GM19397 (cell line): Measurements from ENCODE around the gene SETBP1.

ENCODE experiments used
- ATAC-seq: cut with Tn5 transposase; IDR thresholded peaks from one replicate; pipeline ENCODE4 v1.9.1; 2021; ENCODE audit warnings: mild to moderate bottlenecking, moderate library complexity; ENCODE audit not compliant: unreplicated experiment

The SETBP1 gene

GRCh38 chr18:44921974-44922373, 241.3 kb downstream of the SETBP1 start:
- no peak for ATAC-seq

- no peak for ATAC-seq
Observed at GRCh38 chr18:44922968-44923367, 242.3 kb downstream of the SETBP1 start.

DNA sequence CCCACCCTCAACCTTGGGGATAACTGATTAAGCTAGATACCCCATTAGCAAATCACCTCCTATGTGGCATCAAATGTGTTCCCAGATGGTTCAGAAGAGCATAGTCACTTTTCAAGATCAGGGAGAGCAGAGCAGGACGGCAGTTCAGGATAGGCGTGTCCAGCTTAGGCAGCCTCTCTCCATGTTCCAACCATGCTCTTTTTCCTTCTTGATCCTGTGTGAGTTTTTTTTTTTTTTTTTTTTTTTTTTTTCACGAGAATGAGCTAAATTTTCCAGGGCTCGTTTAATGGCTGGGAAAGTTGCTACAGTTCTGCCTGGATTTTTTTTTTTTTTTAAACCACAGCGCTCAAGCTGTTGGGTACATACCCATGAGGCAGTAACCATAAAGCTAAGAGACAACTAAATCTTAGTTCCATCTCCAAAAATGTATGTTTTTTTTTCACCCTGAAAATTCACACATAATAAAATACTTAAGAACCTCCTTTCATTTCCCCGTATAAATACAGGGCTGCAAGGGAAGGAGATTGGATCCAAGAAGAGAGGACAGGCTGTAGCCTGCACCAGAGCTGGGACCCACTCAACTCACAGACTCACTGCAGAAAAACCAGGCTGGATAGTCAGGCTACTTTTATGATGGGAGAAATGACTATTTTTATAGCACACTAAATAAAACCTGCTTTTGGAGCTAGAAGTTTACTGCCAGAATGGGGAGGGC, 244.3 kb downstream of the SETBP1 start:
- ATAC-seq, result no peak

- no peak for ATAC-seq
Observed at GRCh38 chr18:44927127-44927849, 246.6 kb downstream of the SETBP1 start.

DNA sequence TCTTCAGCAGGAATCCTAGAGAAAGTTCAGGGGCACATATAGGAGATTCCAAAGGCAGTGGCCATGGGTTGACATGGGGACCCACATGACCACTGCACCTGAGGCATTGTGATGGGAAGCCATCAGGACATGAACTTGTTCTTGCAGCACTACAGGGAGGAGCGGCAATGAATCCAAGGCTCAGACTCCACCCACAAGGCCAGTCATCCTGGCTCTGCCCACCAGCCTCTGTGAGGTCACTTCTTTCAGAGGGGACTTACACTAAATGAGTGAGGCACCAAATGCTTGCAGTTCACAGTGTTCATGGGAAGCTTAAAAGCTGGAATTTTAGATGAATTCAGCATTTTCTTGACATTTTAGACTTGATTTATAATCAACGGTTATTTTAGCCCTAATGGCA, 254.2 kb downstream of the SETBP1 start:
- ATAC-seq, result no peak

DNA sequence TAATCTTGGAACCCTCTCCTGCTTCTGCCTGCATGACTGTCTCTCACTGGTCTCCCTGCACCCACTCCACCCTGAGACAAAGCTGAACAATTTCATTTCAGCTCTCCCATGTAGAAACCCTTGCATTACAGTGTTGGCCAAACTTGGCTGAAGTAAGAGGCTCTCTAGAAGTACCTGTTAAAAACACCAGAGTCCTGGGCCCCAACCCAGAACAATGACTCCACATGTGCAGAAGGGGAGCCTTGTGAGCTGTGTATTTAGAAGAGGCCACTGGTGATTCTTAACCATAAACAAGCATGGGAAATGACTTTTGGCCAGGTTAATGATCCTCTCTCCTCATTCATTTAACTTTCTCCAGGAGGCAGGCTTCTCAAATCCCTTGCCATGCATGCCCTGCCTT, 254.8 kb downstream of the SETBP1 start:
- ATAC-seq, result no peak

- no peak for ATAC-seq
Observed at GRCh38 chr18:44936485-44936884, 255.8 kb downstream of the SETBP1 start.

DNA sequence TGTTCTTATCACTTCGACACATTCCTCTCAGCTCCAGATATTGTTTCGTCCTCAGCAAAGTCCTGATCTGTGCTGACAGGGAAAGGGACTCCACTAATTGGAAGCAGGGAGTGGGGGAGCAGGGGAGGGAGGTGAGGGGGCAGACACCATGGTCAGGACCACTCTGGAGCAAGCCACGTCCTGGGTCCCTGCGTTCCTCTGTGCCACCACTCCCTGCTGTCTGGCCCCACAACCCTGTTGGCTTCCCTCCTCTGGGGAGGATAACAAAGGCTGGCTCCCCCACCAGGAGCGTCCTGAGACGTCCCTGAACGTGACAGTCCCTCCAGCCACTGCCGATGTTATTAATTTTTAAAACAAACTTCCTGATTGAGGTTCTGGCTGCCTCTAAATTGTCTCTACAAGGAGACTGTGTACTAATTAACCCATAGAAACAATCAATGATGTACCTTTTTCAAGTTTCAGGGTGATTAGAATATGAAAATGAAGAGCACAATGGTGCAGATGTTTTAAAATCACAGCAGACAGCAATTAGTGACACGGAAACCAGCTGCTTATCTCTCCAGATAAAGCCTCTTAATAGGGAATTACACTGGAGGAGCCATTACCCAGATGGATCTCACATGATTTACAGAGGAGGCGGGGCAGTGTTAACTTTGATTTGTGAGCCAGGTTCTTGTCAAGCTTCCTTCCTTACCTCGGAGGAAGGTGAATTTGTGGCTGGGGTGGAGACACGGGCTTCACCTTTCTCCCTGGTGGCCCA, 257.5 kb downstream of the SETBP1 start:
- ATAC-seq, result no peak

DNA sequence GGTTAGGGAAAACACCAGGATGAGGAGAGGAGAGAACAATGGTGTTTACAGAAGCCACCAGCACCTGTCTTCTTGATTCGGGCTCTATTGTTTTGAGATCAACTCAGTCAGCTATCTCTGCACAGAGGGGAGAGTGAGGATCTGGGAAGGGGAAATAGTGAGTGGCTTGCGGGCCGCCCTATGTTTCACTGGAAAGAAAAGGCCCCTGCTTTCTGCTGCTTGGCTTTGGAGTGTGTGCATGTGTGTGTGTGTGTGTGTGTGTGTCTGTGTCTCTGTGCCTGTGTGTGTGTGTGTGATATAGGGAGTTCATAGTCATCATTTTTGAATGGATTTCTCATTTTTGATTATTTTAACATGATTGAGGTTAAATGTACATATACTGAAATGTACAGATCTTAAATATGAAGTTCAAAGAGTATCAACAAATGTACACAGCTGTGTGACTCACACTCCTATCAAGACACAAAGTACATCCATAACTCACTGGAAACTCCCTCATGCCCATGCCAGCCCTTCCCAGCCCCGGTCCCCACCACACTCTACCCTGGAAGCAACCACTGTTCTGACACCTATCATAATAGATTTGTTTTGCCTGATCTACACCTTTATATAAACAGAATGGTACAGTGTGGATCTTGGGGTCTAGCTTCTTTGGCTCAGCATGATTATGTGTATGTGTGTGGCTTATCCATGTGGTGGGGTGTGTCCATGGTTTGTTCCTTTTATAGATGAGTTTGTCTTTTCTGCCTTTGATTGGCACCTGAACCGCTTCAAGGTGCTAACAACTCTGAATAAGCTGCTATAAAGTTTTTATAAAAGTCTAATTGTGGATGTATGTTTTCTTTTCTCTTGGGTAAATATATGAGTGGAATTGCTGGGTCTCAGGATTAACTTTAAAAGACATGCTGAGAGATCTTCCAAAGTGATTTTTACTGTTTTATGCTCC, 258.3 kb downstream of the SETBP1 start:
- no peak for ATAC-seq

GRCh38 chr18:44941516-44941915, 260.8 kb downstream of the SETBP1 start:
- no peak for ATAC-seq

GRCh38 chr18:44942073-44942472, 261.4 kb downstream of the SETBP1 start:
- ATAC-seq, result no peak

GRCh38 chr18:44943311-44943881, 262.7 kb downstream of the SETBP1 start:
- ATAC-seq, result no peak

GRCh38 chr18:44944461-44944860, 263.8 kb downstream of the SETBP1 start:
- ATAC-seq, result no peak

GRCh38 chr18:44945888-44946401, 265.3 kb downstream of the SETBP1 start:
- ATAC-seq, result no peak

GRCh38 chr18:44946529-44947113, 265.9 kb downstream of the SETBP1 start:
- ATAC-seq, result no peak

DNA sequence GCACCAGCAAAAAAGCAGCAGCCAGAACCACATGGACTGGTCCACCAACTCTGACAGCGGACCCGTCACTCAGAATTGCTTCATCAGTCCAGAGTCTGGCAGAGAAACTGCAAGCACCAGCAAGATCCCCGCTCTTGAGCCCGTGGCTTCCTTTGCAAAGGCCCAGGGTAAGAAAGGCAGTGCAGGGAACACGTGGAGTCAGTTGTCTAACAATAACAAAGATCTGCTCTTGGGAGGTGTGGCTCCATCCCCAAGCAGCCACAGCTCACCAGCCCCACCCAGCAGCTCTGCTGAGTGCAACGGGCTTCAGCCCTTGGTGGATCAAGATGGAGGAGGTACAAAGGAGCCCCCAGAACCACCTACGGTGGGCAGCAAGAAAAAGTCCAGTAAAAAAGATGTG, 269.3 kb downstream of the SETBP1 start:
- no peak for ATAC-seq

DNA sequence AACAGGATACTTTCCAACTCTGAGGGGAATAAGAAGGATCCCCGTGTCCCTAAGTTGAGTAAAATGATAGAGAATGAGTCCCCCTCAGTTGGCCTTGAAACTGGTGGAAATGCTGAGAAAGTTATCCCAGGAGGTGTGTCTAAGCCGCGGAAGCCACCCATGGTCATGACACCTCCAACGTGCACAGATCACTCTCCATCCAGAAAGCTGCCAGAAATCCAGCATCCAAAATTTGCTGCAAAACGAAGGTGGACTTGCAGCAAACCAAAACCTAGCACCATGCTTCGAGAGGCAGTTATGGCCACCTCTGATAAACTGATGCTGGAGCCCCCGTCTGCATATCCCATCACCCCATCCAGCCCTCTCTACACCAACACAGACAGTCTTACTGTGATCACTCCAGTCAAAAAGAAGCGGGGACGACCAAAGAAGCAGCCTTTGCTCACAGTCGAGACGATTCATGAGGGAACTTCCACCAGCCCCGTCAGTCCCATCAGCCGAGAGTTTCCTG, 270.1 kb downstream of the SETBP1 start:
- no peak for ATAC-seq

GRCh38 chr18:44951748-44952147, 271.1 kb downstream of the SETBP1 start:
- no peak for ATAC-seq

GRCh38 chr18:44954257-44954656, 273.6 kb downstream of the SETBP1 start:
- ATAC-seq, result no peak

GRCh38 chr18:44955825-44956224, 275.1 kb downstream of the SETBP1 start:
- ATAC-seq, result no peak
